Myocyte (in vitro differentiated cells): Measurements from ENCODE around the gene MRPL12. TPM values are rescaled to one million over a fixed set of nuclear protein-coding genes. Genes with fewer than 3 reads are reported as not detected.
"Not testable (repeated sequence)": the region's sequence is repeated elsewhere in the genome, so short reads cannot be mapped to it uniquely, and the experiment has no call there.

Source experiments
- DNase-seq: peaks from one replicate; pipeline ENCODE4 v3.0.0-alpha.2; 2012; ENCODE audit warnings: low read depth
- microRNA-seq: library from miRNA; unstranded; fragments of <30 nt; microRNA quantifications from one replicate; pipeline ENCODE4, GENCODE V29; 2016
- total RNA-seq: library from RNA; depleted of rRNA; stranded (reverse); fragments of >200 nt; gene quantifications from 2 replicates; pipeline ENCODE4 v1.2.3, GENCODE V29; 2014

Gene MRPL12
- total RNA-seq, 1 donor from 2014 or later = 26.6 TPM

DNA sequence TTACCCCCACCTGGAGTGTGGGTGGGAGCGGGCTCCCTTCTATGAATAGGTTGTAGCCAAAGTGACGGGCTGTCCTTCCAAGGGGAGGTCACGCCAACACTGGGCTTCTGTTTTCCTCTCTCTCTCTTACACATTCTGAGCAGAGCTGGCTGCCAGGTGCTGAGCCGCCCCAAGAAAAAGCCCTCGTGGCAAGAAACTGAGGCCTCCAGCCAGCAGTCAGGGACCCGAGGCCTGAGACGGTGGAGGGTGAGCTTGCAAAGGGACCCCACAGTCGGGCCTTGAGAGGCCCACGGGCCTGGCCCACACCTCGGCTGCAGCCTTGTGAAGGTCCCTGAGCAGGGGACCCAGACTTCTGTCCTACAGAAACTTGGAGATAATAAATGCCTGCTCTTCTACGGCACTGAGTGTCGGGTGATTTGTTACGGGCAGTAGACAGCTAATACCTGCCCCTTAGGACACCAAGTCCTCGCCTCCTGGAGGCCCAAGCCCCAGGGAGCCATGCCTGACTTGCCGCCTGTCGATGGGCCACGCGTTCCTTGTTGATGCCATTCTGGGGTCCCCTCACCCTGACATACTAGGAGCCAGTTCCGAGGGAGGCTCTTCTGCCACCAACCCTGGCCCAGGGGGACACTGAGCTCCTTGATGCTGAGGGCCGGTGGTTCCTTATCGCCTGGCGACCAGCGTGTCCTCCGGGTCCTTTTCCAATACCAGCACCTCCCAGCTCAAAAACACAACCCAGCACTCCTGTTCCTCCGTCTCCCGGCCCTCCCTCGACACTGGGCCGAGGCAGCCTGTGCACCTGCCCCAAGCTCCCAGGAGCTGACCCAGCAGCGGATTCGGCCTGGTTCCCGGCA is 35.0 kb downstream of the MRPL12 start:
- DNase-seq = no peak

GRCh38 chr17:81738801-81739393 is 35.7 kb downstream of the MRPL12 start:
- no peak for DNase-seq

DNA sequence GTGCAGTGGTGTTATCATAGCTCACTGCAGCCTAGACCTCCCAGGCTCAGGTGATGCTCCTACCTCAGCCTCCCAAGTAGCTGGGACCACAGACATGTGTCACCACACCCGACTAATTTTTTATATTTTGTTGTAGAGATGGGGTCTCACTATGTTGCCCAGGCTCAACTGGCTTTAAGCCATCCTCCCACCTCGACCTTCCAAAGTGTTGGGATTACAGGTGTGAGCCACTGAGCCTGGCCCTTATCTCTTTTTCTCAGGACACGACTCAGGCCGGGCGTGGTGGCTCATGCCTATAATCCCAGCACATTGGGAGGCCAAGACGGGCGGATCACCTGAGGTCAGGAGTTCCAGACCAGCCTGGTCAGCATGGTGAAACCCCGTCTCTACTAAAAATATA is 36.4 kb downstream of the MRPL12 start:
- not testable (repeated sequence) for DNase-seq

GRCh38 chr17:81740395-81740961 is 37.3 kb downstream of the MRPL12 start:
- DNase-seq = no peak

- no peak for DNase-seq
These were observed 38.0 kb downstream of the MRPL12 start for GRCh38 chr17:81741049-81741593.

- DNase-seq = no peak
These were observed 38.7 kb downstream of the MRPL12 start for GRCh38 chr17:81741594-81742452.

Small RNA genes lying within 50 kb of the gene (microRNA-seq; reads per million reads assigned to microRNA genes)
- gene MIR6786 = 0.48 reads per million

Other genes with a start within 250 kb of the MRPL12 start
- 1,458 and 1,934 TPM in 2 replicates for gene ACTG1, start 190.6 kb upstream of the MRPL12 start, total RNA-seq
- 1.5 and 3.0 TPM in 2 replicates for gene FSCN2, start 175.0 kb upstream of the MRPL12 start, total RNA-seq
- gene FAAP100, start 151.0 kb upstream of the MRPL12 start, total RNA-seq = 29.3 and 44.2 TPM in 2 replicates
- 94.7 and 96.8 TPM in 2 replicates for gene NPLOC4, start 66.3 kb upstream of the MRPL12 start, total RNA-seq
- gene TSPAN10, start 66.2 kb upstream of the MRPL12 start, total RNA-seq = 7.3 and 10.6 TPM in 2 replicates
- gene PDE6G, start 46.8 kb upstream of the MRPL12 start, total RNA-seq = not detected in 2 replicates
- gene OXLD1, start 36.8 kb upstream of the MRPL12 start, total RNA-seq = 33.8 and 35.7 TPM in 2 replicates
- gene CCDC137, start 36.6 kb upstream of the MRPL12 start, total RNA-seq = 12.5 and 16.5 TPM in 2 replicates
- 29.4 and 38.5 TPM in 2 replicates for gene ARL16, start 19.6 kb upstream of the MRPL12 start, total RNA-seq
- gene HGS, start 19.4 kb upstream of the MRPL12 start, total RNA-seq = 101 and 123 TPM in 2 replicates
- gene SLC25A10, start 8.9 kb downstream of the MRPL12 start, total RNA-seq = 11.1 and 19.4 TPM in 2 replicates
- not detected in 2 replicates for gene GCGR, start 100.8 kb downstream of the MRPL12 start, total RNA-seq
- gene MCRIP1, start 129.9 kb downstream of the MRPL12 start, total RNA-seq = 100 and 132 TPM in 2 replicates
- 12.7 and 29.7 TPM in 2 replicates for gene PPP1R27, start 131.7 kb downstream of the MRPL12 start, total RNA-seq
- gene P4HB, start 157.2 kb downstream of the MRPL12 start, total RNA-seq = 1,674 and 2,691 TPM in 2 replicates
- 157 and 161 TPM in 2 replicates for gene ARHGDIA, start 168.0 kb downstream of the MRPL12 start, total RNA-seq
- 94.5 and 96.3 TPM in 2 replicates for gene ALYREF, start 188.2 kb downstream of the MRPL12 start, total RNA-seq
- 190 and 212 TPM in 2 replicates for gene ANAPC11, start 188.4 kb downstream of the MRPL12 start, total RNA-seq
- 1.3 and 6.1 TPM in 2 replicates for gene NPB, start 198.9 kb downstream of the MRPL12 start, total RNA-seq
- 67.4 and 88.5 TPM in 2 replicates for gene PCYT2, start 208.0 kb downstream of the MRPL12 start, total RNA-seq
- gene SIRT7, start 214.8 kb downstream of the MRPL12 start, total RNA-seq = 19.2 and 20.3 TPM in 2 replicates
- gene MAFG, start 224.4 kb downstream of the MRPL12 start, total RNA-seq = 48.9 and 61.0 TPM in 2 replicates
- 120 and 223 TPM in 2 replicates for gene PYCR1, start 233.9 kb downstream of the MRPL12 start, total RNA-seq
- gene MYADML2, start 243.9 kb downstream of the MRPL12 start, total RNA-seq = 0.16 and 1.3 TPM in 2 replicates